NCI-H2227 (cell line): ENCODE data around the gene NAGS.
"Not testable (repeated sequence)": the region's sequence is repeated elsewhere in the genome, so short reads cannot be mapped to it uniquely, and the experiment has no call there.

Experiments used
- DNase-seq: peaks from one replicate; lab custom pipeline; 2025; ENCODE audit not compliant: unreplicated experiment; lab: John Stamatoyannopoulos, UW

Gene NAGS

DNA sequence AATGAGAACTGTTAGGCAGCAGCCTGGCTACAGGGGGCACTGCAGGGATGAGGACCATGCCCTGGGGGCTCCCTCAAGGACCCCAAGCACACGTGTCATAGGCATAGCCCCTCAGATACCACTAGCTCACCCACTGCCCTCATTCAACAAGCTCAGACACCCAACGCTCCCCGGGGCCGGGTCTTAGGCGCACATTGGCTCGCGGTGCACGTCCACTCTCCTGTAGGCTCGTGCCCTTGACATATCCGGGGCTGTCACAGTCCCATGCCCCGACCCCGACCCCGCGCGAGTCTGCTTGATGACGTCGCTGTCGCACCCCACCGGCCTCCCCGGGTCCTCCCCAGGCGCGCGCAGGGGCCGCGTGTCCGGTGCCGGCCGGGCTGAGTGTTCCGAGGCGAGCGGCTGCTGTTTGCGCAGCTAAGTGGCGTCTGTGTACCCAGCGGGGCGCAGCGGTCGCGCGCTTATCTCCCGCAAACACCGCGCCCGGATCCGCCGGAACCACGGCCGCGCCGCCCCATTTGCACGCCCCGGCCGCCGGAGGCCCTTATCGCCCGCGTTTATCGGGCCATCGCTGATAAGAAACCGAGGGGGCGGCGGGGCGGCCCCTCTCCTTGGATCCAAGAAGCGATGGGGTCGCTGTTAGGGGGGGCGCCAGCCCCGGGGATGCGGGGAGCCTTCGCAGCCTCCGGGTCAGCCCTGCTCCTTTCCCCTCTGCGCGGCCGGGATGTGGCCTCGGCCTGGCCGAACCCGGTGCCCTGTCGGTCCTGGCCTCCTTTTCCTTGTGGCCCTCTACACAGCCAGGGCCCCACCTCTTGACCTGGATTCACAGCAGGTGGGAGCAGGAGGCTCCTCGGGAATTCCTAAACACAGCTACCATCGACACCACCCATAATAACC lies 20.7 kb upstream of the NAGS start:
- DNase-seq = peak; percentile 63

- peak; percentile 24 for DNase-seq
Observed at GRCh38 chr17:43984521-43984920, 19.9 kb upstream of the NAGS start.

GRCh38 chr17:43986225-43986981 lies 18.0 kb upstream of the NAGS start:
- DNase-seq = no peak

GRCh38 chr17:43987131-43988021 lies 17.0 kb upstream of the NAGS start:
- DNase-seq = no peak

DNA sequence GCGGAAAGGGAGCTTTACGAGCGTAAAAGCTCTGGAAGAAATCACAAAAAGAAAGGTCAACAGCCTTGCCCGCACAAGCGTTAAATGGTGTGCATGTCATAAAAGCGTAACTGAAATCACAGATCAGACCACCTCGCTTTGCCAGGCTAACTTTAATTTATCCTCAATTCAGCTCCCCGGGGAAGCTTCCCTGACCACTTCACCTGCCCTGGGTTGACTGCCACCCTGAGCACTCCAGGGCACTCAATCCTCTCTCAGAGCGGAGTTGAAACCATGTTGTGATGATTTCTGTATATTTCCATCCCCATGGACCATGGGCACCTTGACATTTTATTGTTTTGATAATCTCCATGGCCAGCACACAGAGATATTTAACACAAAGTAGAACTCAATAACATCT lies 16.1 kb upstream of the NAGS start:
- DNase-seq = no peak

DNA sequence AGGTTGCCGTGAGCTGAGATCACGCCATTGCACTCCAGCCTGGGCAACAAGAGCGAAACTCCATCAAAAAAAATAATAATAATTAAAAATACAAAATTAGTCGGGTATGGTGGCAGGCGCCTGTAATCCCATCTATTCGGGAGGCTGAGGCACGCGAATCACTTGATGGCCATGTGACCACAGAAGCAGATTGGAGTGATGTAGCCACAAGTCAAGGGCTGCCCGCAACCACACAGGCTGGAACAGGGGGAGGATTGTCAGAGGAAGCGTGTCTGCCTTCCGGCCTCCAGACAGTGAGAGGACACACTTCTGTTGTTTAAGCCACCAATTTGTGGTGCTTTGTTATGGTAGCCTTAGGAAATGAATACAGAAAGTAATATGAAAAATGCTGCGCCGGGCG lies 11.8 kb upstream of the NAGS start:
- no peak for DNase-seq

- peak; percentile 85 for DNase-seq
Observed at GRCh38 chr17:43994272-43995149, 9.9 kb upstream of the NAGS start.

DNA sequence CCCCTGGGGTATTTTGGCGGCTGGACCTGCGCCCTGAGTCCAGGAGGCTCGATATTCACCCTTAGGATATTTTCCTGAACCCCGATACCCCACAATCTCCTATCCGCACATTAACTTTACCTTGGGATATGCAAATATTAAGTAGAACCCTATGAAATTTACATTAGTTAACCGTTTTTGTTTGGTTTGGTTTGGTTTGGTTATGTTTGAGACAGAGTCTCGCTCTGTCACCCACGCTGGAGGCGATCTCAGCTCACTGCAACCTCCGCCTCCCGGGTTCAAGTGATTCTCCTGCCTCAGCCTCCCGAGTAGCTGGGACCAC lies 9.3 kb upstream of the NAGS start:
- DNase-seq = no peak

DNA sequence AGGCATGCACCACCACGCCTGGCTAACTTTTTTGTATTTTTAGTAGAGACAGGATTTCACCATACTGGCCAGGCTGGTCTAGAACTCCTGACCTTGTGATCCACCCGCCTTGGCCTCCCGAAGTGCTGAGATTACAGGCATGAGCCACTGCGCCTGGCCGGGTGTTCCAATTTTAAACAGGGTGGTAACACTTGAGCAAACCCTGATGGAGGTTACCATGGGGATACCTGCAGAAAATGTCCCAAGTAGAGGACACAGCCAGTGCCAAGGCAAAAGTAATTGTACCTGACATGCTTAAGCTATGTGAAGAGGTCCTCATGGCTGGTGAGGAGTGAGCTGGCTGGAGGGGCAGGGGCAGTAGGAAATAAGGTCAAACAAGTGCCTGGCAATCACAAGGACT lies 7.2 kb upstream of the NAGS start:
- not testable (repeated sequence) for DNase-seq

DNA sequence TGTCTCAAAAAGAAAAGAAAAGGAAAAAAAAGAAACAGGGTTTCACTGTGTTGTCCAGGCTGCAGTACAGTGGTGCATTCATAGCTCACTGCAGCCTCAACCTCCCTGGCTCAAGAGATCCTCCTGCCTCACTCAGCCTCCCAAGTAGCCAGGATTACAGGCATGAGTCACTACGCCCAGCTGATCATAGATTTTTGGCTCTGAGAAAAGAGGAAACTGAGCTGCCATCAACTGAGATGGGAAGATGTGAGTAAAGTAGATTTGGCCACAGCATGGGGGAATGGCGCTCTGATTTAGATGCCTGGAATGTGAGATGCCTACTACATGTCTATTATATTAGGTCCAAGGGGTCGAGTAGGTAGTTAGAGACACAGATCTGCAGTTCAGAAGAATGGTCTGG lies 5.9 kb upstream of the NAGS start:
- no peak for DNase-seq

GRCh38 chr17:43999024-43999423 lies 5.4 kb upstream of the NAGS start:
- DNase-seq = no peak

DNA sequence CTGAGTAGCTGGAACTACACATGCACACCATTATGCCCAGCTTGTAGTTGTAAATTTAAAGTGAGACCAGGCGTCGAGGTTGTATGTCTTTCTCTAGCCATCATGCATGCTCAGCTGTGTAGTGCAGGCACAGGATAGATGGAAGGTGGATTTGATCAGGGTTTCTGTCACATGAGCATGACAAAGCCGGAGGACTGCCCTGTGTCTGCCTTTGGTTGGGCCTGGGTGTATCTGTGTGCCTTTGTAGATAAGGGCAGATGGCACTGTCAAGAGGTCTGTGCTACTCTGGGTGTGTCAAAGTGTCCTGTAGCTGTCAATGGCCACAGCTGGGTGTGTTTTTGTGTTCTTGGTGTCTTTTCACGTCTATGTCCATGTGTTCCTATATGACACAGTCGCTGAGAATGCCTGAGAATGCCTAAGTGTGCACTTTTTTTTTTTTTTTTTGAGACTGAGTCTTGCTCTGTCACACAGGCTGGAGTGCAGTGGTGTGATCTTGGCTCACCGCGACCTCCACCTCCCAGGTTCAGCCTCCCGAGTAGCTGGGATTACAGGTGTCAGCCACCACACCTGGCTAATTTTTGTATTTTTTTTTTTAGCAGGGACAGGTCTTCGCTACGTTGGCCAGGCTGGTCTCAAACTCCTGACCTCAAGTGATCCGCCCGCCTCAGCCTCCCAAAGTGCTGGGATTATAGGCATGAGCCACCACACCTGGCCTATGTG lies 4.1 kb upstream of the NAGS start:
- DNase-seq = no peak

GRCh38 chr17:44000871-44001460 lies 3.5 kb upstream of the NAGS start:
- DNase-seq = no peak

GRCh38 chr17:44001461-44001920 lies 2.9 kb upstream of the NAGS start:
- no peak for DNase-seq

- DNase-seq = no peak
Observed at GRCh38 chr17:44002141-44002848, 2.1 kb upstream of the NAGS start.

- DNase-seq = no peak
Observed at GRCh38 chr17:44004761-44005526, 522 bp downstream of the NAGS start.

DNA sequence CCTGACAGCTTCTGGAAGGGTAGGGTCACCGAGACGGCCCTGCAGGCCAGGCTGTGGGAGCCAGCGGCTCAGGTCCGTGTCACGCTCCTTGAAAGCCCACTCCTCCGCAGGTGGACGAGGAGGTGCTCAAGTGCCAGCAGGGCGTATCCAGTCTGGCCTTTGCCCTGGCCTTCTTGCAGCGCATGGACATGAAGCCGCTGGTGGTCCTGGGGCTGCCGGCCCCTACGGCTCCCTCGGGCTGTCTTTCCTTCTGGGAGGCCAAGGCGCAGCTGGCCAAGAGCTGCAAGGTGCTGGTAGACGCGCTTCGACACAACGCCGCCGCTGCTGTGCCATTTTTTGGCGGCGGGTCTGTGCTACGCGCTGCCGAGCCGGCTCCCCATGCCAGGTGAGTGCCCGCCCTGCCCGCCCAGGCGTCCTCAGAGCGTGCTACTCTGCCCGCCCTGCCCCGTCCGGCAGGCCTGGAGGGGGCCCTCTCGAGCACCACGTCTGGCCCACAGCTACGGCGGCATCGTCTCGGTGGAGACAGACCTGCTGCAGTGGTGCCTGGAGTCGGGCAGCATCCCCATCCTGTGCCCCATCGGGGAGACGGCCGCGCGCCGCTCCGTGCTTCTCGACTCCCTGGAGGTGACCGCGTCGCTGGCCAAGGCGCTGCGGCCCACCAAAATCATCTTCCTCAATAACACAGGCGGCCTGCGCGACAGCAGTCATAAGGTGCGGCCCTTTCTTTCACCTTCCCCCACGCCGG lies 1.3 kb downstream of the NAGS start:
- DNase-seq = no peak
